ENCODE measurements around the gene ZNF727. TPM values are rescaled to one million over a fixed set of nuclear protein-coding genes. Genes with fewer than 3 reads are reported as not detected.

ZNF727 gene
- 5.1 and 9.8 TPM in 2 replicates for polyA plus RNA-seq

GRCh38 chr7:64045301-64046040 lies at the start of gene ZNF727:
Gene ZNF727, plus strand, starts transcription at chr7:64045434. Its CDS starts 188 bp downstream, at chr7:64045622.

GRCh38 chr7:63998549-63998948 lies 46.7 kb upstream of the ZNF727 start, which contains the start of gene ZNF722:
Gene ZNF722, plus strand, starts transcription at chr7:63998849. Its CDS starts 113 bp downstream, at chr7:63998962.

Other genes with a start within 250 kb of the ZNF727 start
- not detected in 2 replicates for gene ZNF722, start 46.6 kb upstream of the ZNF727 start, polyA plus RNA-seq
- not detected in 2 replicates for gene ZNF735, start 161.8 kb downstream of the ZNF727 start, polyA plus RNA-seq
- not detected in 2 replicates for gene ZNF679, start 183.0 kb downstream of the ZNF727 start, polyA plus RNA-seq

Data from Purkinje cell (primary cell).